Inflammatory macrophage treated with lipopolysaccharide for 4 hours (primary cell): Measurements from ENCODE around the gene PKLR.
"Not testable (repeated sequence)": the region's sequence is repeated elsewhere in the genome, so short reads cannot be mapped to it uniquely, and the experiment has no call there.

Experiments used
- DNase-seq: peaks from one replicate; pipeline ENCODE4 v3.0.0-alpha.2; 2020

Gene PKLR

DNA sequence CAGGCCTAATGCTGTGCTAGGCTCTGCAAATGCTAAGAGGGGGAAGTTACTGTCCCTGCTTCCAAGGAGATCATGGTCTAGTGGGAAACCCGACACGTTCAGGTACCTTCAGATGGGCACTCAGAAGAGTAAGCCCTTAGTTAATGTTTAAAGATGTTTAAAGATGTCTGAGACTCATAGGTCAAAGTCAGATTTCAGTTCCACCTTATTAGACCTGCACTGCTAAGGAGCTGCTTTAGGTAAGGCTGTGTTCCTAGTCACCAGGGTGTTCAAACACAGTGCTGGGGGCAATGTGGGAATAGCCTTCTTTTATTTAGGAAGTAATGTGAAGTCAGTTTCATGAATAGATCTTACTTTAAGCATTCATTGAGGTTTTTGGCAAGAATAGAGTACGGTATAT, 15.7 kb upstream of the PKLR start:
- no peak for DNase-seq

DNA sequence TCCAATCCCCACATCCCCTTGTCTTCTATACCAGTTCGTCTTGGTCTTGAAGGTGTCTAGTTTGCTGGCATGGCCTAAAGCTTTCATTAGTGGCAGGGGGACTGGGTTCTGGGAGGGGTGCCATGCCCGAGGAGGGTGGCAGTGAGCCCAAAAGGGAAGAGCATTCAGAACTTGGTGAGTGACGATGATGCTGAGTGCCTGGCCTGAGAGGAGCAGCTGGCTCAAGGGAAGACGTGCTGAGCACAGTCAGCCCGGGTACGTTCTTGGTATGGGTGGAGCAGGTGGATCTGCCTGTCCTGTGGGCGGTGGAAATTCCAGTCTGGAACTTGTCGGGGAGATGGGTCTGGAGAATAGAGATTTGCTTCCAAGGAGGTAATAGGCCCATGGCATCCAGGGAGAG, 12.0 kb upstream of the PKLR start:
- DNase-seq = no peak

DNA sequence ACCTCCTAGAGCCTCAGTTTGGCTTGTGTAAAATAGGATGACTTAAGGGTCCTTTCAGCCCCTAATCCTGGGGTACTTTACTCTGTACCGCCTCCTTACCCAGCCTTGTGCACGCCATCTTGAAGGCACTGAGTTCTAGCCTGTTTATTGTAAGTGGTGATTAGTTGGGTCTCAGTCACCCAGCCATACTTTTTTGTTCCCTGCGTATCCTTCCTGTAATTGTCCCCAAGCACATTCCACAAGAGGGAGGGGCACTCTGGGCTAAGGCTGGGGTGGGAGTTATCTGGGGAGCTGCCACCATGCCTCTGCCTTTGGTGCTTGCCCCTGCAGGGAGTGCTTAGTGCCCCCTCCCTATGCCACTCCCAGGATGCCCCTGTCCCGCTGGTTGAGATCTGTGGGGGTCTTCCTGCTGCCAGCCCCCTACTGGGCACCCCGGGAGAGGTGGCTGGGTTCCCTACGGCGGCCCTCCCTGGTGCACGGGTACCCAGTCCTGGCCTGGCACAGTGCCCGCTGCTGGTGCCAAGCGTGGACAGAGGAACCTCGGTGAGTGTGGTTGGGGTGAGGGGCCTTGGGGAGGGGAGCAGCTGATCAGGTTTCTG, 8.3 kb upstream of the PKLR start:
- no peak for DNase-seq

DNA sequence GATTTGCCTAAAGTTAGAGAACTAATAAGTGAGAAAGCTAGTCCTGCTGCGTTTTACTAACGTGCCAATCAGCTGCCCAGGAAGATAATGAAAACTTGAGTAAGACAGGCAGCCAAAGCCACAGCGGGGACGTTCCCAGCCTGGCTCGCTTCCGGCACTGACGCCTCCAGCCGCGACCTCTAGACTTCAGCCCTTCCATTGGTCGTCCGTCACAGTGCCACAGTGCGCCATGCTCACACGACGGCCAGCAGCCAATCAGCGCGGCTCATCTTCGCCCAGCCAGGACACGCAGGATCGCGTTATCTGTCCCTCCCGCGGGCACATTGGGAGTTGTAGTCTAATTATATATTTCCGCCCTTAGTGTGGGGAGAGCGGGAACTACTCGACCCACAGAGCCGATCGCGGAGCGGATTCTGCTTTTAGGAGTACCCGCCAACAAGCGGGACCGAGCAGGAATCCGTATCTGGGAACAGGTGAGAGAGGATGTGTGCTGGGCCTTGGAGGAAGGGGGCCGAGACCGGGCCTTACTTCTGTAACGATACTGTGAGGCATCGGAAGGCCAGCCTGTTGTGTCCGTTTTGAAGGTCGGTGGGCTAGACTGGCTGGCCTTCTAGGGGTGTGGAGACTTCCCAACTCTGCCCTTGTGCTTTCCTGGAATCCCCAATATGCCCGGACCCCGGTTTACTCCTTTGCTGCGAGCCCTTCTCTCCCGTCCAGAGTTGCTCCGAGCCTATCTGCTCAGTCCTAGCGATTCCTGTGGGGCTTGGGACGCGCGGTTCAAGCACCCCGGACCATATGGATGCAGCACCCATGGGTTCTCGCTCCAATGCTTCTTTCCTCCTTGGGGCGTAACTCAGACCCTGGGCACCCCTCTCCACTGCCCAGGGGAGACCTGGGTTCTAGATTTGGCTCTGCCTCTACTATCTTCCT, 7.5 kb upstream of the PKLR start, which contains the start of gene FDPS:
Gene FDPS (plus strand): TSS at position 374 of the 930 bp plus-strand sequence. CDS start 924 bp downstream, outside the sequence.
- DNase-seq = peak; percentile 100

DNA sequence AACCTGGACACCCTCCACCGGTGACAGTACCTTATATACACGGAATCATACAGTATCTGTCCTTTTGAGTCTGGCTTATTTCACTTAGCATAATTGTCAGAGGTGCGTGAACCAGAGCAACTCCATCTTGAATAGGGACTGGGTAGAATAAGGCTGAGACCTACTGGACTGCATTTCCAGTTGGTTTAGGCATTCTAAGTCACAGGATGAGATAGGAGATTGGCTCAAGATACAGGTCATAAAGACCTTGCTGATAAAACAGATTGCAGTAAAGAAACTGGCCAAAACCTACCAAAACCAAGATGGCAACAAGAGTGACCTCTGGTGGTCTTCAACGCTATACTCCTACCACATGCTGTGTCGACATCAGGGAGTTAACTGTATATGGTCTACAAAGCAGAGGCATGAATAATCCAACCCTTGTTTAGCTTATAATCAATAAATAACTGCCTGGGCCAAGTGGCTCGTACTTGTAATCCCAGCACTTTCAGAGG, 6.1 kb upstream of the PKLR start:
- DNase-seq = peak; percentile 52

DNA sequence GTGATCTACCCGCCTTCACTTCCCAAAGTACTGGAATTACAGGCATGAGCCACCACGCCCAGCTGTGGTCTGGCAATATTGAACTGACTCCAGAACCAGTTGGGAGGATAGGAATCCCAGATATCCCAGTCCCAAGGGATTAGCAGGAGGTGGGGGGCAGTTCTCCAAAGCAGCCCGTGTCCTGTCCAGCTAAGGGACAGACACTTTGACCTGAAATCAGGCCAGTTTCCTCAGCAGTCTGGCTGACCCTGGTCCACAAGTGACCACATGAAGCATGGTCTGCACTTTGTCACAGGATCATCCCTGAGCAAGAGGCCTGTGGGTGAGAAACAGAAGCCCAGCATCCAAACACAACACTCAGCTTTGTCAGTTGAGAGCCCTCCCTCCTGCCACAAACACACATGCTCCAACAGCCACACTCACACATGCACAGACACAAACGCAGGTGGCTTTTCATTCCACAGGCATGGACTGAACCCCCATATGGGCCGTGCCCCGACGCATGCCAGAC, 4.7 kb upstream of the PKLR start:
- DNase-seq = no peak

DNA sequence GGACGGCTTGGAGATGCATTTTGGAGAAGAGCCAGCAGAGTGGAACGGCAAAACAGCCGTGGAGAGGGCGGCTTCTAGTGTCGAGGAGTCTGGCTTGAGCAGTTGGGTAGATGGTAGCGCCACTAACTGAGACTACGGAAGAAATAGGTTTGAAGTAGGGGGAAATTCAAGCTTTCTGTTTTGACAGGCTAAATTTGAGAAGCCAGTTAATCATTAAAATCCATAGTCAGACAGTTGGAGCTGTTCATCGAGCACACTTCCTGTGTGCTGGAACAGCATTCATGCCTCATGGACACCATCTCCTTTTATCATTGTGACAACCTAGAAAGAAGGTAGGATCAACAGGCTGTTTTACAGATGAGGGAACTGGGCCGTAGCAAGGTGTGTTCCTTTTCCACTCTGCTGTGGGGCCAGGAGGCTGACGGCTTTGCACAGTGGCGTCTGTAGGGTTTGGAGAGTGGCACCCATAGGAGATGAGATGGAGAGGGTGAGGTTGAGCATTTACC, 3.4 kb upstream of the PKLR start:
- DNase-seq = no peak

DNA sequence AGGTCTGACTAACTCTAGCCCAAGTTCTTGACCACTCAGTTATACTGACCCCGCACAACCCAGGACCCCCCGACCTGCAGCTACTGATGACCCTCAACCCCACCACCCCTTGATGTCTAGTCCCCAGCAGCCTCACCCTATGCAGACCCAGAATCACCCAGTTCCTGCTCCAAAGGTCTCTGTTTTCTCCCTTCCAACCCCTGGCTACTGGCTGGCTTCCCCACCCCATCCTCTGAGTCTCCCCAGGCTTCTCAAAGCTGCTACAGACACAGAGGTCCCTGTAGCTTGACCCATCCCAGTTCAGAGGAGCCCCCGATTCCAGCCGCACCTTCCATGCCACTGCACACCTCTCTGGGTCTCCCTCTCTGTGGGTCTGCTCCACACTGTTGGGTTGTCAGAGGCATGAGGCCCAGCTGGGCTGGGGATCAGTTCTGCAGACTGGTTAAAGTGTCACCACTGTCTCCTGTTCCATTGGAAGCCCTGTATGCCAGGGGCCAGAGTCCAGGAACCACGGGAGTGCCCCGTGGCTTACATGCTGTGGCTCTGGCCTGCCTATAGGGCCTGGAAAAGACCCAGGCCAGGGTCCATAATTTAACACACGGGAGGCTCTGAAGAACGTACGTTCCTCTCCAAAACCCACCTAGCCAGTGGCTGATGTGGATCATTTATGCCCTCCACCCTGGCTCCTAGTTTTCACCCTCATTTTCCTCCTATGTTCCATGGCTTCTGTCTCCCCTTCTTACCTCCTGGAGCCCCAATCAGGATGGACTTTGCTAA, 497 bp downstream of the PKLR start:
- no peak for DNase-seq

DNA sequence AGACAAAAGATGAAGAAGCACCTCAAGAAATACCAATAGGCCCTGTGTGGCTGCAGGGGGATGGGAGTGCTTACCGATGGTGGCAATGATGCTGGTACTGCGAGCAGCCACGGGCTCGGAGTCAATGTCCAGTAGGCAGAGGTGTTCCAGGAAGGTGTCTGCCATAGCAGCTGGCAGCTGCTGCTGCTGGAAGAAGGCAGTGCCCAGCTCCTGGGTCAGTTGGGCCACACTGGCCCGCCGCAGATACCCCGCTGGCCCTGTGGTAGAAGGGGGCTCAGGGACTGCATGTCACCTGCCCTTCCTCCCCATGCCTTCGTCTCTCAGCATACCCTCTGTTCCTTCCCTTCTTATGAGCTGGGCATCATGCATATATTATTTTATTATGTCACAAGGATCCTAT, 1.2 kb downstream of the PKLR start:
- no peak for DNase-seq

DNA sequence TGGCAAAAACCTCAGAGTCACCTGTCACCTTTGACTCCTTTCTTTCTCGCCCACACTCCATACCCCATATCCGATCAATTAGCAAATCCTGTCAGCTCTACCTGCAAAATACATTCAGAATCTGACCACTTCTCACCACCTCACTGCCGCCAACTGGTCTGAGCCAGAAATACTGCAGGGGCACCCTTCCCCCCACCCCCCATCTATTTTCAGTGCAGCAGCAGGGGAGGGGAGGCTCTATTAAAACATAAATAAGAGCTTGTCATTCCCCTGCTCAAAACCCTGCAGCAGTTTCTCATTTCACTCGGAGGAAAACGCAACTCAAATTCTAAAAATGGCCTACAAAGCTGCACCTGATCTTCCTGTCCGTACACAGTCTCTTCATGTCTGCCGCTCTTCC, 3.9 kb downstream of the PKLR start:
- DNase-seq = no peak

DNA sequence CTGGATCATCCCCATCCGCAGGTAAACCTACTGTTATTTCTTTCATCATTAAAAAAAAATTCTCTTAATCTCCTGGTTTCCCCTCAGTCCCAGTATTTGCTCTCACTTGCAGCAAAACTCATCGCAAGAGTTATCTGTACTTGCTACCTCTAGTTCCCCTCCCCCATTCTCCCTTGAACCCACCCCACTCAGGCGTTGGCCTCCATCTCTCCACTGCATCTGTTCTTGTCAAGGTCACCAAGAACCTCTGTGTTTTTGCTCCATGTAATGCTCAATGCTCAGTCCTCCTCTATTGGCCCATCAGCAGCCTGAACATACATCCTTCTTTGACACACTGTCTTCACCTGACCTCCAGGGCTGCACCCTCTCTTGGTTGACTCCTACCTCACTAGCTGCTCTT, 4.6 kb downstream of the PKLR start:
- no peak for DNase-seq

DNA sequence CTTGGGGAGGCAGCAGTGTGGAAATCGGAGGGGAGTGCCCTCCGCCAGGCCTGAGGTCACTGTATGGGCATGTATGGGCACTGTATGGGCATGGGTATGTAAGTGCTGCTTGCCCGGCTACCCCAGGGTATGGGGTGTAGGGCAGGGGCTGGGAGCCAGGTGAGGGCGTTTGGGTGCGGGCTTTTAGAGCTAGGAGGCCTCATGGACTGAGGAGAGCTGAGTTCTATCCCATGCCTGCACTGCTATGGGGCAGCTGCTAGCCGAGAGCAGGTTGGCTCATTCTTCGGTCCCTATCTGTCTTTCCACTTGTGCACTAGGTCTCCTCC, 5.3 kb downstream of the PKLR start:
- DNase-seq = no peak

DNA sequence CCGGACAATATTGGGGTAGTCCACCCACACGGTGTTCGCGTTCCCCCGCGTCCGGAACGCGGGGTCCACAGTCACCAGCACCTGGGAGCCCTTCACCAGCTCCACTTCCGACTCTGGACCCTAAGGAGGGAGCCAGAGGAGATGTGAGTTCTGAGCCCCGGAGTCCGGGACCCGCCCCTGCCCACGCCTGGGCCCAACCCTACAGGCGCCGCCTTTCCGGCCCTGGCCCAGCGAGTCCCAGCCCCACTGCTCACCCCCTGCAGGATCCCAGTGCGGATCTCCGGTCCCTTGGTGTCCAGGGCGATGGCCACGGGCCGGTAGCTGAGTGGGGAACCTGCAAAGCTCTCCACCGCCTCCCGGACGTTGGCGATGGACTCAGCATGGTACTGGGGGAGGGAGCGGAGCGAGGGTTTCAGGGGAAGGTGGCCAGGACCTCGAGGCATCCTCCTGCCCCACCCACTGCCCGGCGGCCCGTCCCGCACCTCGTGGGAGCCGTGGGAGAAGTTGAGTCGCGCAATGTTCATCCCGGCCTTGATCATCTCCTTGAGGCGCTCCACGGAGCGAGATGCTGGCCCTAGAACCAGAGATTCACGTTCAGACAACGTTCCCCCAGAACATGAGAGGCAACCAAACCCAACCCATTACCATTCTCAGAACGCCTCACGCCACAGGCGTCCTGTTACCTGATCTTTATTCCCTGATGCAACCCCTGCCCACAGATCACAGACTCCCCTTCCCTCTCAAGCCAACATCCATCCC, 5.9 kb downstream of the PKLR start:
- no peak for DNase-seq

DNA sequence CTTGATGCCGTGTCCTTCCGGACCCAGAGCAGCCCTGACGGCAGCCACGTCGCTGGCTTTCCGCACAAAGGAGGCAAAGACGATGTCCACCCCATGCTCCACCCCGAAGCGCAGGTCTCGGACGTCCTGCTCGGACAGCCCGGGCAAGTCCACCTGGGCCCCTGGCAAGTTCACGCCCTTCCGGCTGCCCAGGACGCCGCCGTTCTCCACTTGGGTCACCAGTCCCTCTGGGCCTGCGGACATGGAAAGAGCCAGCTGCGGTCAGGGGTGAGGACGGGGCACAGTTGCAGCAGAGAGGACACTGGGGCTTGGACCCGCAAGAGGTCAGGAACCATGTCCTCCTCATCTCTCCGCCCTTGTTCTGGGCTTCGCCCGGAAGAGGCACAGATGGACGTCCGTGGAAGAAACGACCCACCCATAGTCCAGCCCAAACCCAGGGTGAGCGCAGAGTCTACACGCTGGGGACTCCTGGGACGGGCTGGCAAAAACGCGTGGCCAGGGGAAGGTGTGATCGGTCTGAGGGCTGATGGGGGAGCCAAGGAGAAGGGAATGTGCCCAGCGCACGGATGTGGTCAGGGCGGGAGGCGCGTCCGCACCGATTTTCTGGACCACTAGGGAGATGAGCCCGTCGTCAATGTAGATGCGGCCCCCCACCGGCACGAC, 6.6 kb downstream of the PKLR start:
- no peak for DNase-seq

DNA sequence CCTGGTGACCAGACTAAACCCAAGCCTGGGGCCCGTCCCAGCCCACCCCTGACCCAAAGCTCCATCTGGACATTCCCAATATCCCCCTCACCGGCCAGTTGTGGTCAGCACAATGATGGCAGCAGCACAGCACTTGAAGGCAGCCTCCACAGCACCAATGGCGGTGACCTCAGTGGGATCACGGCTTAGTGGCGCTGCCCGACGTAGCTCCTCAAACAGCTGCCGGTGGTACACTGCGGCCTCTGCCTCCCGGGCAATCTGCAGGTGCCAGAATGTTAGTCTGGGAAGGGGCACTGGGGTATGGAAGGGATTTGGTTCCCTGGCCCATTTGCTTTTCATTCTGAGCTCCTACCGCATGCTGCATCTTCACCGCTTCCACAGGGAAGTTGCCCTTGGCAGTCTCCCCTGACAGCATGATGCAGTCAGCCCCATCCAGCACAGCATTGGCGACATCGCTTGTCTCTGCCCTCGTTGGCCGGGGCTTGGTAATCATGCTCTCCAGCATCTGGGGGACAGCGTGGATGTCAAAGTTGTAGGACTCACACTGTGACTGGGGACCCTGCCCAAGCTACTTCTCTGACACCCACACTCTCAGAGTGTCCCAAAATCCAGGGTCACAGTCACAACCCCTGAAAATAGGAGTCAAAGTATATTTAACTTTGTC, 8.0 kb downstream of the PKLR start:
- no peak for DNase-seq

DNA sequence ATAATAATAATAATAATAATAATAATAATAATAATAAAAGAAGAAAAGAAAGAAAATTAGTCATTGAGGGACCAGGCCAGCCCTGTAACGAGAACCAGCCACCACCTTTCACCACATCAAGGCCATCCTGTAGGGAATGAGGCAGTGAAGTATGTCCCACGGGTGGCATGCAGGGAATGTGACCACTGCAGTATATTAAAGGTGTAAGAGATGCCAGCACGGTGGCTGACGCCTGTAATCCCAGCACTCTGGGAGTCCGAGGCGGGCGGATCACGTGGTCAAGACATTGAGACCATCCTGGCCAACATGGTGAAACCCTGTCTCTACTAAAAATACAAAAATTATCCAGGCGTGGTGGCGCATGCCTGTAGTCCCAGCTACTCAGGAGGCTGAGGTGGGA, 10.2 kb downstream of the PKLR start:
- DNase-seq = not testable (repeated sequence)

DNA sequence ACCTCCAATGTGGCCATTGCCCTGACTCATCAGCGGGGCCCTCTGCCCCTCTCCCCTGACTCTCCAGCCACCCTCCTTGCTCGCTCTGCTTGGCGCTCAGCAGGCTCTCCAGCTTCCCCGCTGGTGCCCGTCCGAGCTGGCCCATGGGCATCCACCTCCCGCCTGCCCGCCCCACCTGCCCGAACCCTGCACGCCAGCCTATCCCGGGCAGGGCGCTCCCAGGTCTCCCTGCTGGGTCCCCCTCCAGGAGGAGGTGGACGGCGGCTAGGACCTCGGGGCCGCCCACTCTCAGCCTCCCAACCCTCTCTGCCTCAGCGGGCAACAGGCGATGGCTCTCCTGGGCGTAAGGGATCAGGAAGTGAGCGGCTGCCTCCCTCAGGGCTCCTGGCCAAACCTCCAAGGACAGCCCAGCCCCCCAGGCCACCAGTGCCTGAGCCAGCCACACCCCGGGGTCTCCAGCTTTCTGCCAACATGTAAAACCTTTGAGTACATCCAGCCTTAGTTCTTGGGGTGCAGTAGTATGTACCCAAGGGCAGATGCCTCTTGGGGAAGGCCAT, 13.2 kb downstream of the PKLR start:
- no peak for DNase-seq

DNA sequence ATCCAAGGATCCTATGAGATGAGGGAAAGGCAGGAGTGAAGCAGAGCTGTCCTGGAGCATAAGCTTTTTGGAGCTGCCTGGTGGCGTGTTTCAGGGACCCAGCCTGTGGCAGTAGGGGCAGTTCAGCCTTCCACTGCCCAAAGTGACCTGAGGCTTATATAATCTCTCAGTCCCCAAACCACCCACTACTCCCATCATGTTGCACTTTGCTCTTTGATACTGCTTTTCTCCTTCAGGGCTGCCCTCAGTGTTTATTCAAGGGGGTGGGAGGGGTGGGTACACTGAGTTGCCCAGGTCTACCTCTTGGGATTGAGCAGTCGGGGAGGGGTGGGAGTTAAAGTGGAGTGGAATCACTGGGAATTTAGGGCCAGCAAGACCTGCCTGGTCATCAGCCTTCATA, 14.7 kb downstream of the PKLR start:
- DNase-seq = no peak

DNA sequence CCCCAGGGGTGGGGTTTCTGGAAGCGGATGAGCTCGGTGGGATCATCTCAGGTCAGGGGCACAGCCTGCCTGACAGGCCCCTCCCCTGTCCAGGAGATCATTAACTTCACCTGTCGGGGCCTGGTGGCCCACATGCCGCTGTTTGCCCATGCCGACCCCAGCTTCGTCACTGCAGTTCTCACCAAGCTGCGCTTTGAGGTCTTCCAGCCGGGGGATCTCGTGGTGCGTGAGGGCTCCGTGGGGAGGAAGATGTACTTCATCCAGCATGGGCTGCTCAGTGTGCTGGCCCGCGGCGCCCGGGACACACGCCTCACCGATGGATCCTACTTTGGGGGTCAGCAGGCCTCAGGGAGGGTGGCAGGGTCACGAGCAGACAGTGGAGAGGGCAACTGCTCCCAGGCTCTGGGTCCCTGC, 15.6 kb downstream of the PKLR start:
- DNase-seq = no peak

DNA sequence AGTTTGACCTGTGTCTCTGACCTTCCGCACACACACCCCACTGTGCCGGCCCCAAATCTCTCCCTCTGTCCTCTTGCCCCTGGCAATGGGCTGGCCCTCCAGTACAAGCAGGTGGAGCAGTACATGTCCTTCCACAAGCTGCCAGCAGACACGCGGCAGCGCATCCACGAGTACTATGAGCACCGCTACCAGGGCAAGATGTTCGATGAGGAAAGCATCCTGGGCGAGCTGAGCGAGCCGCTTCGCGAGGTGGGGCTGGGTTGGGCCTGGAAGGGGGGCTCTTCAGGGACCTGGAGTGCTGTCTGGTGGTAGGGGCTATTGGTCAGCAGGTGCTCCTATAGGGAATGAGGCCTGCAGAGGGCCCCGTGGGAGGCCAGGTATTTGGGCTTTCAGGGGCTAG, 16.2 kb downstream of the PKLR start:
- DNase-seq = no peak

DNA sequence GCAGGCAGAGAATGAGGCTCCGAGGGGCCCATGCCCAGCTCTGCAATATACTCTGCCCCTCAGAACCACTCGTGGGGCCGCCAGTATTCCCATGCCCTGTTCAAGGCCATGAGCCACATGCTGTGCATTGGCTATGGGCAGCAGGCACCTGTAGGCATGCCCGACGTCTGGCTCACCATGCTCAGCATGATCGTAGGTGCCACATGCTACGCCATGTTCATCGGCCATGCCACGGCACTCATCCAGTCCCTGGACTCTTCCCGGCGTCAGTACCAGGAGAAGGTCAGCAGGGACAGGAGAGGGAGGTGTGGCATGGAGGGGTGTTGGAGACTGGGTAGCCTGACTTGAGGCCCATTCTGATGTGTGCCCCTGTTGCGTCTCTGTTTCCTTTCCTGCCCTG, 16.8 kb downstream of the PKLR start:
- no peak for DNase-seq
